Endothelial cell (in vitro differentiated cells): ENCODE data around the gene NEFH. TPM values are rescaled to one million over a fixed set of nuclear protein-coding genes. Genes with fewer than 3 reads are reported as not detected.

Source experiments
- DNase-seq: peaks from one replicate; pipeline ENCODE4 v3.0.0; 2021; ENCODE audit warnings: low spot score
- H3K27ac Mint-ChIP-seq: one replicate; pipeline ENCODE4 v1.8.0; 2021; ENCODE audit warnings: mixed read lengths, inconsistent platforms; ENCODE audit not compliant: unreplicated experiment
- H3K27me3 Mint-ChIP-seq: one replicate; pipeline ENCODE4 v1.8.0; 2021; ENCODE audit warnings: mild to moderate bottlenecking, moderate library complexity, mixed read lengths, inconsistent platforms; ENCODE audit not compliant: unreplicated experiment
- H3K36me3 Mint-ChIP-seq: one replicate; pipeline ENCODE4 v1.8.0; 2021; ENCODE audit warnings: mild to moderate bottlenecking, low read depth, mixed read lengths, inconsistent platforms; ENCODE audit not compliant: unreplicated experiment
- H3K4me1 Mint-ChIP-seq: one replicate; pipeline ENCODE4 v1.8.0; 2021; ENCODE audit warnings: mild to moderate bottlenecking, mixed read lengths, inconsistent platforms; ENCODE audit not compliant: unreplicated experiment
- H3K4me3 Mint-ChIP-seq: one replicate; pipeline ENCODE4 v1.8.0; 2021; ENCODE audit warnings: mild to moderate bottlenecking, mixed read lengths, inconsistent platforms; ENCODE audit not compliant: unreplicated experiment
- H3K9me3 Mint-ChIP-seq: one replicate; pipeline ENCODE4 v1.8.0; 2021; ENCODE audit warnings: mixed read lengths, inconsistent platforms; ENCODE audit not compliant: unreplicated experiment
- long read RNA-seq: library from polyadenylated mRNA; unstranded; transcript quantifications from one replicate; pipeline ENCODE4 v2.0.0, GENCODE V29; 2020; ENCODE audit not compliant: unreplicated experiment
- total RNA-seq: library from RNA; stranded (reverse); fragmentation: NEBNext Ultra II Directional; extraction: Animal tissue kit (Norgen Biotek cat#: 25700); gene quantifications from one replicate; pipeline ENCODE4 v1.2.1, GENCODE V29; 2021; ENCODE audit not compliant: unreplicated experiment
- TF ChIP-seq, protein P1 (sequence below): fragments of 200-600 bp; sonication (generic); IDR thresholded peaks from one replicate; pipeline ENCODE4 v1.5.0; 2021; ENCODE audit warnings: antibody characterized with exemption; ENCODE audit not compliant: unreplicated experiment

The NEFH gene, protein sequence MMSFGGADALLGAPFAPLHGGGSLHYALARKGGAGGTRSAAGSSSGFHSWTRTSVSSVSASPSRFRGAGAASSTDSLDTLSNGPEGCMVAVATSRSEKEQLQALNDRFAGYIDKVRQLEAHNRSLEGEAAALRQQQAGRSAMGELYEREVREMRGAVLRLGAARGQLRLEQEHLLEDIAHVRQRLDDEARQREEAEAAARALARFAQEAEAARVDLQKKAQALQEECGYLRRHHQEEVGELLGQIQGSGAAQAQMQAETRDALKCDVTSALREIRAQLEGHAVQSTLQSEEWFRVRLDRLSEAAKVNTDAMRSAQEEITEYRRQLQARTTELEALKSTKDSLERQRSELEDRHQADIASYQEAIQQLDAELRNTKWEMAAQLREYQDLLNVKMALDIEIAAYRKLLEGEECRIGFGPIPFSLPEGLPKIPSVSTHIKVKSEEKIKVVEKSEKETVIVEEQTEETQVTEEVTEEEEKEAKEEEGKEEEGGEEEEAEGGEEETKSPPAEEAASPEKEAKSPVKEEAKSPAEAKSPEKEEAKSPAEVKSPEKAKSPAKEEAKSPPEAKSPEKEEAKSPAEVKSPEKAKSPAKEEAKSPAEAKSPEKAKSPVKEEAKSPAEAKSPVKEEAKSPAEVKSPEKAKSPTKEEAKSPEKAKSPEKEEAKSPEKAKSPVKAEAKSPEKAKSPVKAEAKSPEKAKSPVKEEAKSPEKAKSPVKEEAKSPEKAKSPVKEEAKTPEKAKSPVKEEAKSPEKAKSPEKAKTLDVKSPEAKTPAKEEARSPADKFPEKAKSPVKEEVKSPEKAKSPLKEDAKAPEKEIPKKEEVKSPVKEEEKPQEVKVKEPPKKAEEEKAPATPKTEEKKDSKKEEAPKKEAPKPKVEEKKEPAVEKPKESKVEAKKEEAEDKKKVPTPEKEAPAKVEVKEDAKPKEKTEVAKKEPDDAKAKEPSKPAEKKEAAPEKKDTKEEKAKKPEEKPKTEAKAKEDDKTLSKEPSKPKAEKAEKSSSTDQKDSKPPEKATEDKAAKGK
- total RNA-seq = 18.2 TPM
- long read RNA-seq, transcript NEFH-201 (4 exons, 3,783 nt) = major isoform, 6 of 8 reads
- long read RNA-seq, partial matches to known transcripts = 1 of 8 reads
- long read RNA-seq, other reads (novel, unspliced or antisense) = 1 of 8 reads

DNA sequence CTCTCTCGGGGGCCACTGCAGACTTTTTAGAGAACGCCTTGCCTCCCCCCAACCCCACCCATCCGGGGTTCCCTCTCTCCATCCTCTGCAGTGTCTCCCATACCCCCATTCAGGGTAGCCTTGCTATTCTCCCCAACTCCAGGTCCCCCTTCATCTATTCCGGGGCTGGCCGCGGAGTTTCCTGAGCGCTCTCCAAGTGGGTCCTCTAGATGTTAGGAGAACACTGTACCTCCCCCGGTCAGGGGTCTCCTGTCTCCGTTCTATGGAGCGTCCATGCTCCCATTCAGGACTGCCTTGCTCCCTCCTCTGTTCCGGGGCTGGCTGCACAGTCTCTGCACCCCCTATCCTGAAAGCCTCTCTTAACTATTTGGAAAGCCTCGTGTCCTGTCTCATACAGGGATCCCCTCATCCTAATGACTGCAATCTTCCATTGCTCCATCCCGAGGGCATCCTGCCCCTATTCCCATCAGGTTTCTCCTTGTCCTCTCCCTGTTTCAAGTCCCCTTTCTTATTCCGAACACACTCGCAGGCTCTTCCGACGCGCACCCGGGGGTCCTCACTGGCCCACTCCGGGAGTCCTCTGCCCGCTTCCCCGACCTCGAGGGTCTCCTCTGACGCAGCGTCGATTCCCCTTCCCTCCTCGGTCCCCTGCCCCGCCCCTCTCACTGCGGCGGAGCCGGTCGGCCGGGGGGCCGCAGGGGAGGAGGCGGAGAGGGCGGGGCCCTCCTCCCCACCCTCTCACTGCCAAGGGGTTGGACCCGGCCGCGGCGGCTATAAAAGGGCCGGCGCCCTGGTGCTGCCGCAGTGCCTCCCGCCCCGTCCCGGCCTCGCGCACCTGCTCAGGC is at the start of gene NEFH:
Gene NEFH, plus strand, starts transcription at position 802 of the 845 bp plus-strand sequence. CDS start 45 bp downstream, outside the sequence.
- no peak for DNase-seq

DNA sequence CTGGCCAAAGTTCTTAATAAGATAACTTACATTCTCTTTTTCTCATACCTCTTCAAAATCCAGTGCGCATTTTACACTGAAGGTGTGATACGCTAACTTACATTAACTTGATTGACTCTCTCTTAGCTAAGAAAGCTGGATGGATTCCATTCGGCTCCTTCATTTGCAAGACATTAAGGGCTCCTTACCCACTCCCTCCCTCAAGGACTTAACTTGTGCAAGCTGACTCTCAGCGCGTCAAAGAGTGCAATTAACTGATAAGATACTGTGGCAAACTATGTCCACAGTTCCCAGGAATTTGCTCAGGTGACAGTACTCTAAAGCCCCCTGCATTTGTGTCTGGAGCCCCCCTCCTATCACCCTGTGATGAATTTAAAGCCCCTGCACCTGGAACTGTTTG is 48.0 kb upstream of the NEFH start:
- H3K4me1 Mint-ChIP-seq = peaks cover 7% of the 10 kb centered on the region
- no peak overlapping the region for H3K27ac Mint-ChIP-seq
- DNase-seq = no peak
- no peaks in the 10 kb centered on the region for H3K9me3 Mint-ChIP-seq
- H3K4me3 Mint-ChIP-seq = no peak overlapping the region
- TF ChIP-seq, protein P1, sequence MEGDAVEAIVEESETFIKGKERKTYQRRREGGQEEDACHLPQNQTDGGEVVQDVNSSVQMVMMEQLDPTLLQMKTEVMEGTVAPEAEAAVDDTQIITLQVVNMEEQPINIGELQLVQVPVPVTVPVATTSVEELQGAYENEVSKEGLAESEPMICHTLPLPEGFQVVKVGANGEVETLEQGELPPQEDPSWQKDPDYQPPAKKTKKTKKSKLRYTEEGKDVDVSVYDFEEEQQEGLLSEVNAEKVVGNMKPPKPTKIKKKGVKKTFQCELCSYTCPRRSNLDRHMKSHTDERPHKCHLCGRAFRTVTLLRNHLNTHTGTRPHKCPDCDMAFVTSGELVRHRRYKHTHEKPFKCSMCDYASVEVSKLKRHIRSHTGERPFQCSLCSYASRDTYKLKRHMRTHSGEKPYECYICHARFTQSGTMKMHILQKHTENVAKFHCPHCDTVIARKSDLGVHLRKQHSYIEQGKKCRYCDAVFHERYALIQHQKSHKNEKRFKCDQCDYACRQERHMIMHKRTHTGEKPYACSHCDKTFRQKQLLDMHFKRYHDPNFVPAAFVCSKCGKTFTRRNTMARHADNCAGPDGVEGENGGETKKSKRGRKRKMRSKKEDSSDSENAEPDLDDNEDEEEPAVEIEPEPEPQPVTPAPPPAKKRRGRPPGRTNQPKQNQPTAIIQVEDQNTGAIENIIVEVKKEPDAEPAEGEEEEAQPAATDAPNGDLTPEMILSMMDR = no peak
- H3K36me3 Mint-ChIP-seq = no peaks in the 10 kb centered on the region
- no peaks in the 10 kb centered on the region for H3K27me3 Mint-ChIP-seq

More for the DNA sequence above, at the start of gene NEFH:
- Mint-ChIP-seq H3K36me3 (peaks cover 12% of the 10 kb centered on the region), H3K4me3 (peak within 1 kb of the TSS; percentile 67), H3K27me3 (peaks cover 24% of the 10 kb centered on the region), H3K4me1 (peaks cover 39% of the 10 kb centered on the region), H3K27ac (no peak within 1 kb of the TSS), H3K9me3 (no peaks in the 10 kb centered on the region)
- TF ChIP-seq, protein P1 = no peak

DNA sequence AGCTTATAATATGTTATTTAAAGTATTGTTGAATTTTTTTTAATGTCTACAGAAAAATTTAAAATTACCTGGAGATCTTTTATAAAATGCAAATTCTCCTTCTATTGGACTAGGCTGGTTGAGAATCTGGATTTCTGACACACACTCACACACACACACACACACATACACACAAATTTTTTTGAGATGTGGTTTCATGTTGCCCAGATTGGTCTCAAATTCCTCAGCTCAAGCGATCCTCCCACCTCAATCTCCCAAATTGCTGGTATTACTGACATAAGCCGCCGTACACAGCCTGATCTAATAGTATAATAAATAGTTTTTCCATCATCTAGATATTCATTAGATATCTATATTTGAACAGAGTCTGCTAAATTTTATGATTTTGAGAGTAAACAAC is 46.2 kb upstream of the NEFH start:
- Mint-ChIP-seq H3K27me3 (no peaks in the 10 kb centered on the region), H3K36me3 (no peaks in the 10 kb centered on the region), H3K4me1 (peaks cover 7% of the 10 kb centered on the region), H3K4me3 (no peak overlapping the region), H3K9me3 (no peaks in the 10 kb centered on the region), H3K27ac (no peak overlapping the region)
- TF ChIP-seq, protein P1 = no peak
- DNase-seq = no peak

DNA sequence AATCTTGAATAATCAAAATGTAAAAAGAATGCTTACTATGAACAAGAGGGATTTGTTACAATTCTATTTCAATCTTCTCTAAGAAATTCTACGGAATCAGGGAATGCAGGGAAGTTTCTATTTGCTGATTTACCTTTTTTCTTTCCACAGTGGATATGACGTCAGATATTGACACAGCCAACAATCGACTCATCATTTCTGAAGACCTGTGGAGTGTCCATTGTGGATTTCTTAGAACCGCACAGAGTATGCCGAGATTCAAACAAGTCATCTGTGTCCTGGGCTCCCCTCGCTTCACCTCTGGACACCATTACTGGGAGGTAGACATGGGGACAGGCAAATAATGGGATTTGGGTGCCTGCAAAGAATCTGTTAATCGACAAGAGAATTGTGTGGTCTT is 45.7 kb upstream of the NEFH start:
- no peak for DNase-seq
- Mint-ChIP-seq H3K9me3 (no peaks in the 10 kb centered on the region), H3K4me1 (peaks cover 7% of the 10 kb centered on the region), H3K27ac (no peak overlapping the region), H3K36me3 (no peaks in the 10 kb centered on the region), H3K4me3 (no peak overlapping the region), H3K27me3 (no peaks in the 10 kb centered on the region)
- TF ChIP-seq, protein P1 = no peak
